ENCODE measurements around the gene MRPS34.

DNA sequence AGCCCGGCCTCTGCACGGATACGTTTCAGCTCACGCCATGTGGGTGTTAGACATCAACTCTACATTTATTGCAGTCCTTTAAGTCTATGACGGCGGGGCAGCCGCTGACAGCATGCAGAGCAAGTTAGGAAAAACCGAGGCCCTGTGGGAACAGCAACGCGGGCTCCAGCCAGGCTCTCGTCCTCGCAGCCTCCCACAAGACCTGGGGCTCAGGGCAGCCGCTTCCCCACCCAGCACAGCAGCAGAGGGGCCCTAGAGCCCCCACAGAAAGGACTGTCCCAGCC lies 3.7 kb upstream of the MRPS34 start:
- TF ChIP-seq, protein P1, sequence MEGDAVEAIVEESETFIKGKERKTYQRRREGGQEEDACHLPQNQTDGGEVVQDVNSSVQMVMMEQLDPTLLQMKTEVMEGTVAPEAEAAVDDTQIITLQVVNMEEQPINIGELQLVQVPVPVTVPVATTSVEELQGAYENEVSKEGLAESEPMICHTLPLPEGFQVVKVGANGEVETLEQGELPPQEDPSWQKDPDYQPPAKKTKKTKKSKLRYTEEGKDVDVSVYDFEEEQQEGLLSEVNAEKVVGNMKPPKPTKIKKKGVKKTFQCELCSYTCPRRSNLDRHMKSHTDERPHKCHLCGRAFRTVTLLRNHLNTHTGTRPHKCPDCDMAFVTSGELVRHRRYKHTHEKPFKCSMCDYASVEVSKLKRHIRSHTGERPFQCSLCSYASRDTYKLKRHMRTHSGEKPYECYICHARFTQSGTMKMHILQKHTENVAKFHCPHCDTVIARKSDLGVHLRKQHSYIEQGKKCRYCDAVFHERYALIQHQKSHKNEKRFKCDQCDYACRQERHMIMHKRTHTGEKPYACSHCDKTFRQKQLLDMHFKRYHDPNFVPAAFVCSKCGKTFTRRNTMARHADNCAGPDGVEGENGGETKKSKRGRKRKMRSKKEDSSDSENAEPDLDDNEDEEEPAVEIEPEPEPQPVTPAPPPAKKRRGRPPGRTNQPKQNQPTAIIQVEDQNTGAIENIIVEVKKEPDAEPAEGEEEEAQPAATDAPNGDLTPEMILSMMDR (IDR thresholded peaks at IDR 0.05), result no peak
- TF ChIP-seq POLR2AphosphoS5 (IDR thresholded peaks at IDR 0.05) (no peak), POLR2A (IDR thresholded peaks at IDR 0.05; ENCODE audit: low read depth) (no peak), EP300 (IDR thresholded peaks at IDR 0.05) (no peak)
